ENCODE measurements around the gene SMPDL3A.

The SMPDL3A gene

GRCh38 chr6:122808121-122808885 lies 19.2 kb downstream of the SMPDL3A start:
- DNase-seq = no peak

- DNase-seq = no peak
Observed at GRCh38 chr6:122809001-122809400, 19.9 kb downstream of the SMPDL3A start.

- no peak for DNase-seq
Observed at GRCh38 chr6:122809691-122810090, 20.6 kb downstream of the SMPDL3A start.

GRCh38 chr6:122810189-122810588 lies 21.1 kb downstream of the SMPDL3A start:
- DNase-seq = no peak

- no peak for DNase-seq
Observed at GRCh38 chr6:122817358-122817757, 28.3 kb downstream of the SMPDL3A start.

GRCh38 chr6:122817766-122818165 lies 28.7 kb downstream of the SMPDL3A start:
- no peak for DNase-seq

- DNase-seq = no peak
Observed at GRCh38 chr6:122818866-122819265, 29.8 kb downstream of the SMPDL3A start.

GRCh38 chr6:122821095-122821494 lies 32.0 kb downstream of the SMPDL3A start:
- DNase-seq = no peak

- no peak for DNase-seq
Observed at GRCh38 chr6:122825163-122825562, 36.1 kb downstream of the SMPDL3A start.

- DNase-seq = no peak
Observed at GRCh38 chr6:122829456-122829855, 40.4 kb downstream of the SMPDL3A start.

- DNase-seq = no peak
Observed at GRCh38 chr6:122831511-122831910, 42.5 kb downstream of the SMPDL3A start.

GRCh38 chr6:122832459-122832858 lies 43.4 kb downstream of the SMPDL3A start:
- DNase-seq = no peak

- DNase-seq = no peak
Observed at GRCh38 chr6:122833021-122833491, 44.0 kb downstream of the SMPDL3A start.

GRCh38 chr6:122838060-122838780 lies 49.2 kb downstream of the SMPDL3A start:
- DNase-seq = peak; percentile 6

GRCh38 chr6:122839472-122839871 lies 50.4 kb downstream of the SMPDL3A start:
- DNase-seq = peak; percentile 80

- no peak for DNase-seq
Observed at GRCh38 chr6:122839906-122840305, 50.8 kb downstream of the SMPDL3A start.

GRCh38 chr6:122845464-122845863 lies 56.4 kb downstream of the SMPDL3A start:
- no peak for DNase-seq

- no peak for DNase-seq
Observed at GRCh38 chr6:122845916-122846612, 57.0 kb downstream of the SMPDL3A start.

GRCh38 chr6:122853259-122853995 lies 64.4 kb downstream of the SMPDL3A start:
- DNase-seq = peak; percentile 3

Measured in suppressor macrophage treated with lipopolysaccharide for 4 hours (primary cell).